Type B pancreatic cell (in vitro differentiated cells): Measurements from ENCODE around the gene CCR2. TPM values are rescaled to one million over a fixed set of nuclear protein-coding genes. Genes with fewer than 3 reads are reported as not detected.
A peak's percentile ranks its signal among the peaks of the same experiment; 100 is the strongest.

ENCODE experiments used
- DNase-seq: peaks from one replicate; pipeline ENCODE4 v3.0.0; 2021; ENCODE audit warnings: mixed read lengths; ENCODE audit not compliant: unreplicated experiment; ENCODE audit errors: extremely low spot score
- H3K27ac Mint-ChIP-seq: 2 replicates; pipeline ENCODE4 v1.8.0; 2021; ENCODE audit warnings: mild to moderate bottlenecking, mixed read lengths
- H3K27me3 Mint-ChIP-seq: 2 replicates; pipeline ENCODE4 v1.8.0; 2021; ENCODE audit warnings: mixed read lengths
- H3K36me3 Mint-ChIP-seq: 2 replicates; pipeline ENCODE4 v1.8.0; 2021; ENCODE audit warnings: mixed read lengths
- H3K4me1 Mint-ChIP-seq: one replicate; pipeline ENCODE4 v1.8.0; 2021; ENCODE audit warnings: mixed read lengths; ENCODE audit not compliant: unreplicated experiment
- H3K4me3 Mint-ChIP-seq: 2 replicates; pipeline ENCODE4 v1.8.0; 2021; ENCODE audit warnings: mild to moderate bottlenecking, mixed read lengths
- H3K9me3 Mint-ChIP-seq: 2 replicates; pipeline ENCODE4 v1.8.0; 2021; ENCODE audit warnings: mixed read lengths
- total RNA-seq: library from RNA; stranded (reverse); gene quantifications from 2 replicates; pipeline ENCODE4 v1.2.1, GENCODE V29; 2021; ENCODE audit warnings: low replicate concordance
- TF ChIP-seq, protein P1 (sequence below): fragments of 200-600 bp; sonication (generic); conservative IDR thresholded peaks from 2 replicates; pipeline ENCODE4 v1.5.0; 2021; ENCODE audit warnings: antibody characterized with exemption, mild to moderate bottlenecking

Gene CCR2
- total RNA-seq, 1 donor from 2014 or later, result not detected

DNA sequence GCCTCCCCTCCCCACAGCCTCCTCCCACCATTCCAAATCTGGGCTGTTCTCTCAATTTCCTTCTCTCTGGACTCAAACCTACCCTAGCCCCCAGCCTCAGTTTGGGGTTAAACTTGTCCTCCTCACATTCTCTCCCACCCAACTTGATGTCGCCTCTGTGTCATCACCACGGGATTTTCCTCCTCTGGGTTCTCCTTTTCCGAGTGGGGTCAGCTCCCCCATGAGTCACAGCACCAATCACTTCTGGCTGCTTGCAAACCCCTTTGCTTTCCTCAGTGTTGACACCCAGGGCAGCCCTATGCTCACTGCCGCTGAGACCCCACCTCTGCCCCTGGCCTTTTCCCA lies 52.5 kb downstream of the CCR2 start:
- H3K9me3 Mint-ChIP-seq, result no peaks in the 10 kb centered on the region
- H3K36me3 Mint-ChIP-seq, result no peaks in the 10 kb centered on the region
- no peak overlapping the region for H3K4me3 Mint-ChIP-seq
- TF ChIP-seq, protein P1, sequence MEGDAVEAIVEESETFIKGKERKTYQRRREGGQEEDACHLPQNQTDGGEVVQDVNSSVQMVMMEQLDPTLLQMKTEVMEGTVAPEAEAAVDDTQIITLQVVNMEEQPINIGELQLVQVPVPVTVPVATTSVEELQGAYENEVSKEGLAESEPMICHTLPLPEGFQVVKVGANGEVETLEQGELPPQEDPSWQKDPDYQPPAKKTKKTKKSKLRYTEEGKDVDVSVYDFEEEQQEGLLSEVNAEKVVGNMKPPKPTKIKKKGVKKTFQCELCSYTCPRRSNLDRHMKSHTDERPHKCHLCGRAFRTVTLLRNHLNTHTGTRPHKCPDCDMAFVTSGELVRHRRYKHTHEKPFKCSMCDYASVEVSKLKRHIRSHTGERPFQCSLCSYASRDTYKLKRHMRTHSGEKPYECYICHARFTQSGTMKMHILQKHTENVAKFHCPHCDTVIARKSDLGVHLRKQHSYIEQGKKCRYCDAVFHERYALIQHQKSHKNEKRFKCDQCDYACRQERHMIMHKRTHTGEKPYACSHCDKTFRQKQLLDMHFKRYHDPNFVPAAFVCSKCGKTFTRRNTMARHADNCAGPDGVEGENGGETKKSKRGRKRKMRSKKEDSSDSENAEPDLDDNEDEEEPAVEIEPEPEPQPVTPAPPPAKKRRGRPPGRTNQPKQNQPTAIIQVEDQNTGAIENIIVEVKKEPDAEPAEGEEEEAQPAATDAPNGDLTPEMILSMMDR, result no peak
- DNase-seq, result no peak
- peak overlapping the region; percentile 34 for H3K27ac Mint-ChIP-seq
- peaks cover 10% of the 10 kb centered on the region for H3K27me3 Mint-ChIP-seq
- peaks cover 6% of the 10 kb centered on the region for H3K4me1 Mint-ChIP-seq

DNA sequence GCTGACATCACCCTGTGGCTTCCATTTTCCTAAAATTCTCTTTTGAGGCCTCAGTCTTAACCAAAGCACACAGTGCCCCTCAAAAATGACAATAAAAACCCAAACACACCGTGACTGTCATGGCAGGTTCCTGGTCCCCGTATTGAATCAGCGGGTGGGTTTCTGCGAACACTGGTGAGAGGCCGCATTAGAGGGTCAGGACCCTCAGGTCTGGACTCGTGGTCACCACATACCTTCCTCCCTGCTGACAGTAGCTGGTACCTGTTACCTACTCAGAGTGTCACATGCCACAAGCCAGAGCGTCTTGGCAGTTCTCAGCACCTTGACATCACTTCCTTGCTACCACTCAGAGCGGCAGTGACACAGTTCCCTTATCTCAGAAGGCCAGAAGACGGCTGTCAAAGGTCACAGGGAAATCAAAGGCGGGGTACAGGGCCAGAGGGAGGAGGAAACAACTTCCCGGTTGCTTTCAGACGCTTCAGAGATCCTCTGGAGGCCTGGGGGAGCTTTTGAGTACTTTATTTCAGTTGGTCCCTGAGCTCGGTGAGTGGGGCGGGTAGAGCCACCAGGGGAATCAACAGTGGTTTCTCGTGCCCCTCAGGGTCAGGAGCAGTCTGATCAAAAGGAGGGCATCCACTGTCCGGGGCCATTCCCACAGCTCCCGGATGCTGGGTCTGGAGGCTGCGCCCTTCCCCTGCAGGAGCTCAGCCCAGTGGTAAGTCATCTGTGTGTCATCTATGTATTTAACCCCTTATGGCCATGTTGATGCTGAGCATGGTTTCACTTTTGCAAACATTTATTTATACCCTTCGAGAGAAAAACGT lies 53.1 kb downstream of the CCR2 start, which contains the start of the genes CCR5AS and CCRL2:
CCR5AS (minus strand) TSS at position 279 of the 824 bp plus-strand sequence.
CCRL2 (plus strand) TSS at position 472 of the 824 bp plus-strand sequence. CDS start 821 bp downstream, outside the sequence.
- Mint-ChIP-seq H3K4me1 (peaks cover 6% of the 10 kb centered on the region), H3K27ac (peak within 1 kb of the TSS; percentile 34), H3K9me3 (no peaks in the 10 kb centered on the region), H3K36me3 (no peaks in the 10 kb centered on the region), H3K4me3 (no peak within 1 kb of the TSS), H3K27me3 (peaks cover 10% of the 10 kb centered on the region)
- no peak for DNase-seq
- TF ChIP-seq, protein P1, result no peak

DNA sequence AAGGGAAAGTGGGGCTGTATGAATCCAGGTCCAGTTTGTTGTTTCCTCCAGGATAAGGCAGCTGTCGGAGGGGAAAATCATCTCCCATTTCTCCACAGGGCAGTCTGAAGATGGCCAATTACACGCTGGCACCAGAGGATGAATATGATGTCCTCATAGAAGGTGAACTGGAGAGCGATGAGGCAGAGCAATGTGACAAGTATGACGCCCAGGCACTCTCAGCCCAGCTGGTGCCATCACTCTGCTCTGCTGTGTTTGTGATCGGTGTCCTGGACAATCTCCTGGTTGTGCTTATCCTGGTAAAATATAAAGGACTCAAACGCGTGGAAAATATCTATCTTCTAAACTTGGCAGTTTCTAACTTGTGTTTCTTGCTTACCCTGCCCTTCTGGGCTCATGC lies 54.1 kb downstream of the CCR2 start:
- no peaks in the 10 kb centered on the region for H3K36me3 Mint-ChIP-seq
- no peak for DNase-seq
- TF ChIP-seq, protein P1, result no peak
- H3K27ac Mint-ChIP-seq, result no peak overlapping the region
- H3K27me3 Mint-ChIP-seq, result peaks cover 9% of the 10 kb centered on the region
- H3K4me3 Mint-ChIP-seq, result no peak overlapping the region
- H3K4me1 Mint-ChIP-seq, result peaks cover 6% of the 10 kb centered on the region
- H3K9me3 Mint-ChIP-seq, result no peaks in the 10 kb centered on the region

DNA sequence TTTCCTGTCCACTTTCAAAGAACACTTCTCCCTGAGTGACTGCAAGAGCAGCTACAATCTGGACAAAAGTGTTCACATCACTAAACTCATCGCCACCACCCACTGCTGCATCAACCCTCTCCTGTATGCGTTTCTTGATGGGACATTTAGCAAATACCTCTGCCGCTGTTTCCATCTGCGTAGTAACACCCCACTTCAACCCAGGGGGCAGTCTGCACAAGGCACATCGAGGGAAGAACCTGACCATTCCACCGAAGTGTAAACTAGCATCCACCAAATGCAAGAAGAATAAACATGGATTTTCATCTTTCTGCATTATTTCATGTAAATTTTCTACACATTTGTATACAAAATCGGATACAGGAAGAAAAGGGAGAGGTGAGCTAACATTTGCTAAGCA lies 54.9 kb downstream of the CCR2 start:
- TF ChIP-seq, protein P1, result no peak
- no peak overlapping the region for H3K4me3 Mint-ChIP-seq

DNA sequence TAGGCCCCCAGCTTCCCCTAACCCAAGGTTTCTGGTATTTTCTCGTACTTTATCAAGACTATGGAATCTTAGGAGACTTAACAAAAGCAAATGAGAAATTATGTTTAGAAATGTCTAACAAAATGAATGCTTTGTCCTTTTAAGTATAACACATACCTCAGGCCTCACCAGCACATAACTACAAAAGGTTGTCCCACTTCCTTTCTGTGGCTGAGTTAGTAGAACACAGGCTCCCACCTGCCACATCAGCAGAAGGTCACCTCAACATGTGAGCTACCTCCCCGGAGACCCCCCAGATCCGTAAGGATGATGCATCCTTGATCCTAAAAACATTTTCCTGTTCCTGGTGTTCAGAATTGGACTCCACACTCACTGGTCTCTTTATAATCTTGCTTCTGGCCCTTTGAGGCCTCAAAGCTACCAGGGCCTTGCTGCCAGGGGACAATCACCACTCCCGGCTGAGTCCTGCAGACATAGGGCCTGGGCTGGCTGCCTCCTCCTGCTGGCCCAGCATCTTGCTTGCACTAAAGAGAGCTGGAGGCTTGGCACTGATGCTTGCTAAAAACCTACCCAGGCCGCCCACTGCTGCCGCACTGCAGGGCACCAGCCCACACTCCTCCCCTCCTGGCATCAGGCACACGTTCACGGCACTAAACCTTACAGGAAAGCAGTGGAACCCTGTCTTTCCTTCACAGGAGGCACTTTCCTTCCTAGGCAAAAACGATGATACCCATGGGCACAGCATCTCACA lies 56.0 kb downstream of the CCR2 start:
- no peak overlapping the region for H3K27ac Mint-ChIP-seq
- H3K4me3 Mint-ChIP-seq, result no peak overlapping the region
- no peaks in the 10 kb centered on the region for H3K36me3 Mint-ChIP-seq
- no peak for DNase-seq
- H3K9me3 Mint-ChIP-seq, result no peaks in the 10 kb centered on the region
- H3K4me1 Mint-ChIP-seq, result peaks cover 6% of the 10 kb centered on the region
- peaks cover 4% of the 10 kb centered on the region for H3K27me3 Mint-ChIP-seq
- TF ChIP-seq, protein P1, result no peak

More for the DNA sequence above, 54.9 kb downstream of the CCR2 start:
- H3K27ac Mint-ChIP-seq, result no peak overlapping the region
- no peaks in the 10 kb centered on the region for H3K36me3 Mint-ChIP-seq
- peaks cover 6% of the 10 kb centered on the region for H3K4me1 Mint-ChIP-seq
- H3K27me3 Mint-ChIP-seq, result peaks cover 8% of the 10 kb centered on the region
- no peak for DNase-seq
- no peaks in the 10 kb centered on the region for H3K9me3 Mint-ChIP-seq

Other genes starting within 250 kb of the CCR2 start
- 0.98 and 1.3 TPM in 2 replicates for gene CCR1, start 145.8 kb upstream of the CCR2 start, total RNA-seq
- 0.14 TPM in 1 of 2 replicates, not detected in the other for gene CCR3, start 111.7 kb upstream of the CCR2 start, total RNA-seq
- 0.12 and 0.22 TPM in 2 replicates for gene CCR5, start 16.8 kb downstream of the CCR2 start, total RNA-seq
- 0.17 and 0.34 TPM in 2 replicates for gene CCRL2, start 53.1 kb downstream of the CCR2 start, total RNA-seq
- gene LTF, start 110.8 kb downstream of the CCR2 start, total RNA-seq, result not detected in 2 replicates
- gene RTP3, start 143.9 kb downstream of the CCR2 start, total RNA-seq, result not detected in 2 replicates
- gene LRRC2, start 212.2 kb downstream of the CCR2 start, total RNA-seq, result 0.31 TPM in 2 replicates